GM18867 (cell line): ENCODE results near the gene MRPL37.

ENCODE experiments used
- ATAC-seq: cut with Tn5 transposase; IDR thresholded peaks from one replicate; pipeline ENCODE4 v1.9.1; 2021; ENCODE audit warnings: mild to moderate bottlenecking, moderate library complexity; ENCODE audit not compliant: unreplicated experiment

Gene MRPL37

GRCh38 chr1:54259546-54260140 lies 59.7 kb downstream of the MRPL37 start:
- no peak for ATAC-seq

DNA sequence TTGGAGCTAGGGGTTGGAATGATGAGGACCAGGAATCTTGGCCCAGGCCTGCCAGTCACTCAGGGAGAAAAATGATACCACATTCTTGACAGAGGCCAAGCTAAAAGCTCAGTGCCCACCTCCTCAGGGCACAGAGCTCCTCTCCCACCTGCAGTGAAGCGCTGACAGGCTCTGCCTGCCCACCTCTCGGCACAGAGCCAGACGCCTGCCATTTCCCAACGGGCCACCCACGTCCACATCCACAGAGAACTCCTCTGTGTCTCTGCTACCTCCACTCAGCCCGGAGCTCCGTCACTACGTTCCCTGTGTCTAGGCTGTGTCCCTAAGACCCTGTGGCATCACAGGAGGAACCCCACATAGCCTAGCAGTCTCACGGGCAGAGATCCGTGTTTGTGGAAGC lies 60.8 kb downstream of the MRPL37 start:
- ATAC-seq = no peak

- no peak for ATAC-seq
These were observed 62.3 kb downstream of the MRPL37 start for GRCh38 chr1:54262244-54262643.

GRCh38 chr1:54263601-54264226 lies 63.7 kb downstream of the MRPL37 start:
- no peak for ATAC-seq

GRCh38 chr1:54265126-54265525 lies 65.2 kb downstream of the MRPL37 start:
- ATAC-seq = no peak

GRCh38 chr1:54265659-54266058 lies 65.7 kb downstream of the MRPL37 start:
- ATAC-seq = no peak

GRCh38 chr1:54266195-54266594 lies 66.2 kb downstream of the MRPL37 start:
- no peak for ATAC-seq

DNA sequence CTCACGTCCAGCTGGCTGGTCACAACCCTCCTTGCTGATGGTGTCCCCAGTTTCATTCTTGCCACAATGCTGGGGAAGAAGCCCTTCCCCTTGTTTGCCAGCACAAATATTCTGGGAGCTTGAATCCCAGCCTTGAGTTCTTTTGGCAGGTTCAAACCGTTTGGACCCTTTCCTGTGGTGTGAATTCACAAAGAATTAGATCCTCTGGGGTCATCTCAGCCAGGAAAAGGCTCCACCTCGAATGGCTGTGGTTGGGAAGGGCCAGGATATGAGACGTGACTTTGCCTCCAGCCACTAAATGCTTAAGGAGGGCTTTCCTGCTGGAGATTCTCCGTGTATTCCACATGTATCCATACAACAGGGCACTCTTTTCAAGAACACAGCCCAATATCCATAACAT lies 66.9 kb downstream of the MRPL37 start:
- no peak for ATAC-seq
